ENCODE measurements around the gene CDH24. TPM values are rescaled to one million over a fixed set of nuclear protein-coding genes. Genes with fewer than 3 reads are reported as not detected.

The CDH24 gene
- total and polyA plus RNA-seq, 2 of the 4 experiments (the other 2 are of a cell fraction) = 3.9 to 24.4 TPM

- Histone ChIP-seq H3K9me1 (ENCODE audit: insufficient read depth, low read length) (peaks cover 5% of the 10 kb centered on the region; the same call in 1 of the 2 replicates), H3K56ac (ENCODE audit: extremely low read depth, insufficient read depth, low read length) (peak within 1 kb of the TSS; percentile 100), H4K91ac (ENCODE audit: insufficient read depth, low read depth, low read length) (peak within 1 kb of the TSS; percentile 99), H2AK5ac (ENCODE audit: low read depth, low read length) (peak within 1 kb of the TSS; percentile 36; the same call in 1 of the 2 replicates), H2AFZ (replicated peaks; ENCODE audit: low read length, poor library complexity) (peak within 1 kb of the TSS; percentile 91), H2BK20ac (ENCODE audit: low read depth, low read length) (peak within 1 kb of the TSS; percentile 97), H4K5ac (ENCODE audit: low read depth, low read length) (peak within 1 kb of the TSS; percentile 91), H2AK9ac (replicated peaks; ENCODE audit: low read depth, low read length, poor library complexity) (peak within 1 kb of the TSS; percentile 98), H3K18ac (ENCODE audit: low read depth, low read length) (peak within 1 kb of the TSS; percentile 95), H3K27ac (ENCODE audit: insufficient read depth, low read length) (peak within 1 kb of the TSS; percentile 87), H3K9ac (ENCODE audit: low read depth, low read length) (peak within 1 kb of the TSS; percentile 89), H3K36me3 (ENCODE audit: control insufficient read depth, insufficient read depth, low read length) (peaks cover 9% of the 10 kb centered on the region), H4K8ac (ENCODE audit: low read depth in 2 of 2, low read length in 2 of 2) (peak within 1 kb of the TSS; percentile 59 to 100), H3K4me2 (ENCODE audit: low read depth, low read length) (peak within 1 kb of the TSS; percentile 90), H3K4ac (ENCODE audit: low read depth, low read length) (peak within 1 kb of the TSS; percentile 98), H3K4me1 (ENCODE audit: control insufficient read depth, insufficient read depth, low read length) (peaks cover 6% of the 10 kb centered on the region; the same call in 1 of the 2 replicates), H4K20me1 (ENCODE audit: insufficient read depth, low read length) (no peaks in the 10 kb centered on the region), H3K23ac (ENCODE audit: low read depth, low read length) (peak within 1 kb of the TSS; percentile 100), H3K14ac (replicated peaks; ENCODE audit: low read depth, low read length) (peak within 1 kb of the TSS; percentile 98), H3K79me1 (ENCODE audit: low read depth in 1 of 2, low read length in 2 of 2) (peaks cover 18 to 34% of the 10 kb centered on the region in 2 experiments), H2BK15ac (ENCODE audit: low read depth, low read length) (peak within 1 kb of the TSS; percentile 98), H2BK120ac (ENCODE audit: low read depth, low read length) (peak within 1 kb of the TSS; percentile 99), H3K9me3 (ENCODE audit: control insufficient read depth, insufficient read depth, low read length) (no peaks in the 10 kb centered on the region), H3K4me3 (ENCODE audit: insufficient read depth, low read depth, low read length) (peak within 1 kb of the TSS; percentile 70), H3K27me3 (ENCODE audit: control insufficient read depth, insufficient read depth, low read length) (no peaks in the 10 kb centered on the region), H2BK5ac (ENCODE audit: low read depth, low read length, poor library complexity, severe bottlenecking) (peak within 1 kb of the TSS; percentile 96)
- no TSS peak for BruUV-seq (replicated peaks)
- intact Hi-C loops (cut with micrococcal nuclease) (loop anchor here (2.0 kb wide), 1 partner anchor 28 kb away; no protein-coding TSS in a partner anchor), dilution Hi-C loops (cut with HindIII; ENCODE audit: low sequenced_read_pairs, unreplicated experiment) (no loop called here), in situ Hi-C loops (cut with MboI; ENCODE audit: low sequenced_read_pairs) (no loop called here)
- DNase-seq (peak; percentile 96), ATAC-seq (ENCODE audit: low read depth) (peak; percentile 98)
- 2% methylated on average over 12 of the region's 36 CpGs; no CpG with 5 or more reads in 1 of the 2 experiments for WGBS, 2 experiments (ENCODE audit: extremely low coverage in 2 of 2, insufficient read length in 1 of 2)
- TF ChIP-seq RFX5 (IDR thresholded peaks at IDR 0.05; ENCODE audit: low read depth, low read length) (peak; percentile 41; the same call in 1 of the 2 replicates), NFE2L2 (IDR thresholded peaks at IDR 0.05; ENCODE audit: low read depth, low read length) (peak; percentile 72), CEBPB (IDR thresholded peaks at IDR 0.05; ENCODE audit: low read depth, low read length) (peak; percentile 98), POLR2A (IDR thresholded peaks at IDR 0.05; ENCODE audit: low read depth, low read length) (peak; percentile 87), MAZ (IDR thresholded peaks at IDR 0.05; ENCODE audit: borderline replicate concordance, low read depth, low read length) (no peak; the same call in 1 of the 2 replicates)
- ChIA-PET CTCF (no interaction called here), POLR2A (ENCODE audit: unreplicated experiment) (interaction anchor here (0.6 kb wide), 1 partner anchor 53 kb away, joined by 10 read pairs; the partner anchor contains the start of gene AJUBA)
These were observed 22.6 kb downstream of the CDH24 start, which contains the start of gene PSMB5 for GRCh38 chr14:23034498-23035302. Gene PSMB5 (minus strand): TSS chr14:23034900. CDS start chr14:23034881, 19 bp downstream.

Measured in IMR-90 (cell line).